ENCODE data around the gene TUBA4B.

- TF ChIP-seq TAF1 (IDR thresholded peaks at IDR 0.05; ENCODE audit: low read depth, low read length) = no peak
- no peak for TF ChIP-seq POLR2A (IDR thresholded peaks at IDR 0.05; ENCODE audit: low read depth, low read length)
- TF ChIP-seq POLR2AphosphoS5 (IDR thresholded peaks at IDR 0.05; ENCODE audit: low read depth, low read length) = no peak
- no peak for TF ChIP-seq PAX5 (IDR thresholded peaks at IDR 0.05; ENCODE audit: insufficient read depth, low read length, severe bottlenecking)
Measured at GRCh38 chr2:219210196-219210885, 42.7 kb upstream of the TUBA4B start.
